Left ventricle myocardium inferior (tissue), 1 donor: ENCODE measurements around the gene POLR1A. TPM values are rescaled to one million over a fixed set of nuclear protein-coding genes. Genes with fewer than 3 reads are reported as not detected.
A peak's percentile ranks its signal among the peaks of the same experiment; 100 is the strongest.

Source experiments
- DNase-seq: peaks from one replicate; pipeline ENCODE4 v3.0.0-alpha.2; 2020
- H3K27ac ChIP-seq: fragments of 200-600 bp; replicated peaks from 2 replicates; pipeline ENCODE4 v1.8.0; 2021
- H3K27me3 ChIP-seq: fragments of 200-600 bp; 2 replicates; pipeline ENCODE4 v1.8.0; 2021; ENCODE audit warnings: low read depth
- H3K36me3 ChIP-seq: fragments of 200-600 bp; 2 replicates; pipeline ENCODE4 v1.8.0; 2021
- H3K4me1 ChIP-seq: fragments of 200-600 bp; 2 replicates; pipeline ENCODE4 v1.8.0; 2021
- H3K4me3 ChIP-seq: fragments of 200-600 bp; 2 replicates; pipeline ENCODE4 v1.8.0; 2021; ENCODE audit warnings: mild to moderate bottlenecking, moderate library complexity
- H3K9me3 ChIP-seq: fragments of 200-600 bp; replicated peaks from 2 replicates; pipeline ENCODE4 v1.8.0; 2021
- CTCF ChIP-seq: fragments of 200-600 bp; IDR thresholded peaks from 2 replicates; pipeline ENCODE4 v1.8.0; 2021; ENCODE audit warnings: antibody characterized with exemption, mild to moderate bottlenecking, borderline replicate concordance
- intact Hi-C: fragments of 100-400 bp; cut with micrococcal nuclease; formaldehyde crosslinking; loops from one replicate; pipeline ENCODE4 v1.11.0; 2022
- total RNA-seq: library from RNA; stranded (reverse); fragmentation: NEBNext Ultra II Directional; extraction: Animal tissue kit (Norgen Biotek cat#: 25700); gene quantifications from one replicate; pipeline ENCODE4 v1.2.1, GENCODE V29; 2021
- donor health status: DM: no; HTN: yes; CAD: no; lungs with severe emphysema.

Gene POLR1A
- total RNA-seq, 1 donor from 2014 or later = 16.3 TPM

- Histone ChIP-seq H3K27ac (no peak overlapping the region), H3K4me1 (no peaks in the 10 kb centered on the region), H3K9me3 (no peaks in the 10 kb centered on the region), H3K4me3 (no peak overlapping the region), H3K27me3 (peaks cover 59% of the 10 kb centered on the region), H3K36me3 (no peaks in the 10 kb centered on the region)
- intact Hi-C loops = no loop called here
- no peak for DNase-seq
- no peak for TF ChIP-seq CTCF
These were observed 120.9 kb downstream of the POLR1A start for GRCh38 chr2:85984788-85985187.

- H3K27ac ChIP-seq = no peak overlapping the region
These were observed 121.9 kb downstream of the POLR1A start for GRCh38 chr2:85983766-85984165.

GRCh38 chr2:85981579-85982247 lies 124.0 kb downstream of the POLR1A start:
- intact Hi-C loops = no loop called here
- TF ChIP-seq CTCF = no peak
- Histone ChIP-seq H3K27me3 (peaks cover 57% of the 10 kb centered on the region), H3K4me3 (no peak overlapping the region), H3K27ac (no peak overlapping the region), H3K4me1 (peaks cover 18% of the 10 kb centered on the region), H3K9me3 (no peaks in the 10 kb centered on the region), H3K36me3 (no peaks in the 10 kb centered on the region)
- DNase-seq = no peak

More at GRCh38 chr2:85983766-85984165, 121.9 kb downstream of the POLR1A start:
- H3K36me3 ChIP-seq = no peaks in the 10 kb centered on the region
- H3K9me3 ChIP-seq = no peaks in the 10 kb centered on the region
- intact Hi-C loops = no loop called here
- H3K4me1 ChIP-seq = peaks cover 9% of the 10 kb centered on the region
- no peak overlapping the region for H3K4me3 ChIP-seq
- DNase-seq = no peak
- no peak for TF ChIP-seq CTCF
- peaks cover 53% of the 10 kb centered on the region for H3K27me3 ChIP-seq

GRCh38 chr2:85978883-85979780 lies 126.6 kb downstream of the POLR1A start:
- H3K36me3 ChIP-seq = no peaks in the 10 kb centered on the region
- TF ChIP-seq CTCF = no peak
- intact Hi-C loops = no loop called here
- no peak overlapping the region for H3K4me3 ChIP-seq
- H3K27ac ChIP-seq = no peak overlapping the region
- no peak for DNase-seq
- peaks cover 45% of the 10 kb centered on the region for H3K27me3 ChIP-seq
- no peaks in the 10 kb centered on the region for H3K9me3 ChIP-seq
- H3K4me1 ChIP-seq = peaks cover 33% of the 10 kb centered on the region

GRCh38 chr2:85976106-85976920 lies 129.4 kb downstream of the POLR1A start:
- Histone ChIP-seq H3K4me1 (peaks cover 33% of the 10 kb centered on the region), H3K27me3 (peaks cover 43% of the 10 kb centered on the region), H3K27ac (peak overlapping the region; percentile 2), H3K36me3 (no peaks in the 10 kb centered on the region), H3K9me3 (no peaks in the 10 kb centered on the region), H3K4me3 (no peak overlapping the region)
- DNase-seq = peak; percentile 56
- intact Hi-C loops = no loop called here
- no peak for TF ChIP-seq CTCF
